Kidney epithelial cell (primary cell): ENCODE data around the gene AEN. TPM values are rescaled to one million over a fixed set of nuclear protein-coding genes. Genes with fewer than 3 reads are reported as not detected.

Experiments used
- DNase-seq: peaks from one replicate; pipeline ENCODE4 v3.0.0-alpha.2; 2010; ENCODE audit warnings: low read depth
- H3K27me3 ChIP-seq: 2 replicates; pipeline ENCODE4 v1.6.0; 2011; ENCODE audit warnings: low read length; ENCODE audit not compliant: control insufficient read depth, insufficient read depth
- H3K36me3 ChIP-seq: 2 replicates; pipeline ENCODE4 v1.5.1; 2011; ENCODE audit warnings: low read length; ENCODE audit not compliant: control insufficient read depth, insufficient read depth
- H3K4me3 ChIP-seq: 2 replicates; pipeline ENCODE4 v1.5.1; 2011; ENCODE audit warnings: low read depth, mild to moderate bottlenecking, control low read depth, low read length
- CTCF ChIP-seq: IDR thresholded peaks from 2 replicates; pipeline ENCODE4 v1.5.1; 2011; ENCODE audit warnings: mild to moderate bottlenecking, moderate library complexity, low read length, control low read depth, inconsistent platforms; ENCODE audit not compliant: insufficient read depth, poor library complexity, severe bottlenecking
- total RNA-seq: library from RNA; depleted of rRNA; stranded (reverse); fragments of >200 nt; gene quantifications from 2 replicates; pipeline ENCODE4 v1.2.3, GENCODE V29; 2015

Gene AEN
- total RNA-seq, 1 donor from 2014 or later = 78.7 TPM

DNA sequence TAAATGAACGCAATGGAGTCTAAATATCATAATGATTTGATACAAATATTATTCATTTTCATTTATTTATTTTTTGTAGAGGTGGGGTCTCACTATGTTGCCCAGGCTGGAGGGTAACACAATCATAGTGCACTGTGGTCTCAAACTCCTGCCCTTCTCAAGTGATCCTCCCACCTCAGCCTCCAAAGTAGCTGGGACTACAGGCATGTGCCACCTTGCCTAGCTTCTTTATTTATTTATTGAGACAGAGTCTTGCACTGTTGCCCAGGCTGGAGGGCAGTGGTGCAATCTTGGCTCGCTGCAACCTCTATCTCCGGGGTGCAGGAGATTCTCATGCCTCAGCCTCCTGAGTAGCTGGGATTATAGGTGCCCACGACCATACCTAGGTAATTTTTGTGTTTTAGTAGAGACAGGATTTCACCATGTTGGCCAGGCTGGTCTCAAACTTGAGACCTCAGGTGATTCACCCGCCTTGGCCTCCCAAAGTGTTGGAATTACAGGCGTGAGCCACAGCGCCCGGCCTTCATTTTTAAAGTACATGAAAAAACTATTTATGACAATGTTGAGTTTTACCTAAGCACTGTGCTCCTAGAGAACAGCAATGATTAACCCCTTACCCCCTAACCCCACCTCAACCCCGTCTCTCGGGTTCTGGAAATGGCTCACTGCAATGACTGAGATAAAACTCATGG lies 4.0 kb upstream of the AEN start:
- no peaks in the 10 kb centered on the region for H3K27me3 ChIP-seq

GRCh38 chr15:88617790-88618189 lies 3.4 kb upstream of the AEN start:
- no peak for DNase-seq
- Histone ChIP-seq H3K27me3 (no peaks in the 10 kb centered on the region), H3K36me3 (no peaks in the 10 kb centered on the region), H3K4me3 (no peak overlapping the region)
- no peak for TF ChIP-seq CTCF

More for the DNA sequence above, 4.0 kb upstream of the AEN start:
- no peak for TF ChIP-seq CTCF
- no peak for DNase-seq
- Histone ChIP-seq H3K36me3 (no peaks in the 10 kb centered on the region), H3K4me3 (no peak overlapping the region)

DNA sequence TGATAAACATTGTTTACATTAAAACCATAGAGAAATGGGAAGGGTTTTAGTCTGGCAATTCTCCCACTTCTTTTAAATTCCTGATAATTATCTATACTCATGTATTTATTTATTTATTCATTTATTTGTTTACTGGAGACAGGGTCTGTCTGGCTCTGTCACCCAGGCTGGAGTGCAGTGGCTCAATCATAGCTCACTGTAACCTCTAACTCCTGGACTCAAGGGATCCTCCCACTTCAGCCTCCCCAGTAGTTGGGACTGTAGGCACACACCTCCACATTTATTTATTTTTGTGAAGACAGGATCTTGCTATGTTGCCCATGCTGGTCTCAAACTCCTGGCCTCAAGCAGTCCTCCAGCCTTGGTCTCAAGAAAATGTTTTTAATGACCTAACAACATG lies 2.5 kb upstream of the AEN start:
- H3K27me3 ChIP-seq = no peaks in the 10 kb centered on the region
- no peak overlapping the region for H3K4me3 ChIP-seq
- peaks cover under 1% of the 10 kb centered on the region for H3K36me3 ChIP-seq
- no peak for TF ChIP-seq CTCF
- DNase-seq = no peak

DNA sequence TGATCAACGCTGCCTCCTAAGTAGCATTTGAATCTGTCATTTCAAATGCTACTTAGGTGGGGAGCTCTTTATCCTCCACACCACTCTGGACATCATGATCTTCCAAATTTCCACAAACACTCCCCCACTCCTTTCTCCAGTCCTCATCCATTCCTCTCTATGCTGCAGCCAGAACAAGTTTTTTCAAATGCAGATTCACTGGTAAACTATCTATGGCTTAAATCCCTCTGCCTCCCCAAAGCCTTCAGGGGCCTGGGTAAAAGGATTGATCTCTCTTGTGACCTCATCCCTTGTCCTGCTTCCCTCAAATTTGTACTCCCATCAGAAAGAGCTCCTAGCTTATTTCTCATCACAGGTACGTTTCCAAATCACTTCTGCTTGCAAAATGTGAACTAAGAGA lies 1.3 kb upstream of the AEN start:
- Histone ChIP-seq H3K36me3 (peaks cover 1% of the 10 kb centered on the region), H3K27me3 (no peaks in the 10 kb centered on the region), H3K4me3 (no peak overlapping the region)
- DNase-seq = no peak
- no peak for TF ChIP-seq CTCF

GRCh38 chr15:88621789-88622604 lies 857 bp downstream of the AEN start:
- no peak for DNase-seq
- Histone ChIP-seq H3K36me3 (peaks cover 2% of the 10 kb centered on the region), H3K4me3 (peak overlapping the region; percentile 79), H3K27me3 (no peaks in the 10 kb centered on the region)
- no peak for TF ChIP-seq CTCF
